SK-N-SH treated with all-trans-retinoic acid at 6 μM for 48 hours (cell line): ENCODE measurements around the gene DMBT1.

Source experiments
- ATAC-seq: fragments of 200-7000 bp; cut with Tn5 transposase; 3 replicates; pipeline ENCODE4 v1.9.1; 2020; ENCODE audit warnings: mild to moderate bottlenecking, moderate library complexity
- ARNTL ChIP-seq: fragments of 450-650 bp; formaldehyde crosslinking; IDR thresholded peaks from 2 replicates; pipeline ENCODE4 v1.5.0; 2020; ENCODE audit warnings: low read depth, mild to moderate bottlenecking, moderate library complexity, borderline replicate concordance
- BACH2 ChIP-seq: fragments of 250-450 bp; sonication (Bioruptor Pico); IDR thresholded peaks from 2 replicates; pipeline ENCODE4 v1.9.0; 2021; ENCODE audit warnings: mild to moderate bottlenecking, borderline replicate concordance
- CSDC2 ChIP-seq: fragments of 250-450 bp; sonication (Bioruptor Pico); IDR thresholded peaks from 2 replicates; pipeline ENCODE4 v1.5.0; 2020; ENCODE audit warnings: mild to moderate bottlenecking, moderate library complexity
- OSR1 ChIP-seq: fragments of 250-450 bp; sonication (Bioruptor Pico); IDR thresholded peaks from 2 replicates; pipeline ENCODE4 v1.8.0; 2022; ENCODE audit warnings: moderate library complexity, mild to moderate bottlenecking, inconsistent platforms
- PPARA ChIP-seq: fragments of 250-450 bp; sonication (Bioruptor Pico); IDR thresholded peaks from 2 replicates; pipeline ENCODE4 v1.5.0; 2020; ENCODE audit warnings: mild to moderate bottlenecking, borderline replicate concordance
- RARB ChIP-seq: fragments of 250-450 bp; sonication (Bioruptor Pico); IDR thresholded peaks from 2 replicates; pipeline ENCODE4 v1.8.0; 2021; ENCODE audit warnings: mild to moderate bottlenecking, moderate library complexity
- TCF4 ChIP-seq: fragments of 250-450 bp; sonication (Bioruptor Pico); IDR thresholded peaks from 2 replicates; pipeline ENCODE4 v1.8.0; 2021; ENCODE audit warnings: mild to moderate bottlenecking, moderate library complexity, borderline replicate concordance
- TOX ChIP-seq: fragments of 250-450 bp; sonication (Bioruptor Pico); IDR thresholded peaks from 2 replicates; pipeline ENCODE4 v1.8.0; 2021; ENCODE audit warnings: mild to moderate bottlenecking, moderate library complexity, borderline replicate concordance
- ZC3H10 ChIP-seq: fragments of 250-450 bp; sonication (Bioruptor Pico); IDR thresholded peaks from 2 replicates; pipeline ENCODE4 v1.5.1; 2021; ENCODE audit warnings: mild to moderate bottlenecking, moderate library complexity
- ZFP3 ChIP-seq: fragments of 250-450 bp; sonication (Bioruptor Pico); IDR thresholded peaks from 2 replicates; pipeline ENCODE4 v1.5.0; 2020; ENCODE audit warnings: mild to moderate bottlenecking, moderate library complexity
- ZFP30 ChIP-seq: fragments of 450-650 bp; formaldehyde crosslinking; IDR thresholded peaks from 2 replicates; pipeline ENCODE4 v1.5.0; 2022; ENCODE audit warnings: mild to moderate bottlenecking, moderate library complexity
- ZNF70 ChIP-seq: fragments of 450-650 bp; formaldehyde crosslinking; IDR thresholded peaks from 2 replicates; pipeline ENCODE4 v1.5.0; 2020; ENCODE audit warnings: mild to moderate bottlenecking, moderate library complexity
- ZNF8 ChIP-seq: fragments of 450-650 bp; formaldehyde crosslinking; IDR thresholded peaks from 2 replicates; pipeline ENCODE4 v1.5.0; 2020; ENCODE audit warnings: mild to moderate bottlenecking, moderate library complexity
- TF ChIP-seq, protein P1 (sequence below): fragments of 250-450 bp; sonication (Bioruptor Pico); IDR thresholded peaks from 2 replicates; pipeline ENCODE4 v1.5.0; 2020; ENCODE audit warnings: mild to moderate bottlenecking, moderate library complexity
- TF ChIP-seq, protein P2 (sequence below): fragments of 250-450 bp; sonication (Bioruptor Pico); IDR thresholded peaks from 2 replicates; pipeline ENCODE4 v1.5.1; 2020; ENCODE audit warnings: low read depth, mild to moderate bottlenecking, moderate library complexity
- TF ChIP-seq, protein P3 (sequence below): fragments of 250-450 bp; sonication (Bioruptor Pico); IDR thresholded peaks from 2 replicates; pipeline ENCODE4 v1.8.0; 2021; ENCODE audit warnings: low read depth, mild to moderate bottlenecking, moderate library complexity, borderline replicate concordance
- TF ChIP-seq, protein P4 (sequence below): fragments of 250-450 bp; sonication (Bioruptor Pico); IDR thresholded peaks from 2 replicates; pipeline ENCODE4 v1.5.1; 2021; ENCODE audit warnings: mild to moderate bottlenecking, moderate library complexity
- TF ChIP-seq, protein P5 (sequence below): fragments of 250-450 bp; sonication (Bioruptor Pico); IDR thresholded peaks from 2 replicates; pipeline ENCODE4 v1.8.0; 2020; ENCODE audit warnings: mild to moderate bottlenecking, moderate library complexity, borderline replicate concordance

The DMBT1 gene

DNA sequence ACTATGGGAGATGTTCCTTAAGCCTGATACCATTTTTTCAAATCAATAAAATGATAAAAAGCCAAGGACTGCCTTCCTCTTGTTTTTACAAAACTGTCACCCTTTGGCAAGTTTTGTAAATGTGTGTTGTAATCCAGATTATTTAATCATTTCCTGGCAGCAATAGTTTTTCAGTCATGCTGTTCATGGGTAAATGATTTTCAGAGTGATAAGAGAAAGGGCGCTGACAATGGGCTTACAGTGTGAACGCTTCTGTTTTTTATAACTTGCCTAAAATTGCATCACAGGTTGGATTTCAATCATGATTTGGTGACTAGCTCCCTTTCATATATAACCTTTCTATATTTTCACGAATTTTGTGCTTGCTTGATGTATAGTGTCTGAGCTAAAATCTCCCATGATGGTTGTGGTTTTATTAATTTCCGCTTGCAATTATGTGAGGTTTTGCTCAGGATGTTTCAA, 19.0 kb upstream of the DMBT1 start (continued):
- TF ChIP-seq, protein P1, sequence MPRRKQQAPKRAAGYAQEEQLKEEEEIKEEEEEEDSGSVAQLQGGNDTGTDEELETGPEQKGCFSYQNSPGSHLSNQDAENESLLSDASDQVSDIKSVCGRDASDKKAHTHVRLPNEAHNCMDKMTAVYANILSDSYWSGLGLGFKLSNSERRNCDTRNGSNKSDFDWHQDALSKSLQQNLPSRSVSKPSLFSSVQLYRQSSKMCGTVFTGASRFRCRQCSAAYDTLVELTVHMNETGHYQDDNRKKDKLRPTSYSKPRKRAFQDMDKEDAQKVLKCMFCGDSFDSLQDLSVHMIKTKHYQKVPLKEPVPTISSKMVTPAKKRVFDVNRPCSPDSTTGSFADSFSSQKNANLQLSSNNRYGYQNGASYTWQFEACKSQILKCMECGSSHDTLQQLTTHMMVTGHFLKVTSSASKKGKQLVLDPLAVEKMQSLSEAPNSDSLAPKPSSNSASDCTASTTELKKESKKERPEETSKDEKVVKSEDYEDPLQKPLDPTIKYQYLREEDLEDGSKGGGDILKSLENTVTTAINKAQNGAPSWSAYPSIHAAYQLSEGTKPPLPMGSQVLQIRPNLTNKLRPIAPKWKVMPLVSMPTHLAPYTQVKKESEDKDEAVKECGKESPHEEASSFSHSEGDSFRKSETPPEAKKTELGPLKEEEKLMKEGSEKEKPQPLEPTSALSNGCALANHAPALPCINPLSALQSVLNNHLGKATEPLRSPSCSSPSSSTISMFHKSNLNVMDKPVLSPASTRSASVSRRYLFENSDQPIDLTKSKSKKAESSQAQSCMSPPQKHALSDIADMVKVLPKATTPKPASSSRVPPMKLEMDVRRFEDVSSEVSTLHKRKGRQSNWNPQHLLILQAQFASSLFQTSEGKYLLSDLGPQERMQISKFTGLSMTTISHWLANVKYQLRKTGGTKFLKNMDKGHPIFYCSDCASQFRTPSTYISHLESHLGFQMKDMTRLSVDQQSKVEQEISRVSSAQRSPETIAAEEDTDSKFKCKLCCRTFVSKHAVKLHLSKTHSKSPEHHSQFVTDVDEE, result no peak

DNA sequence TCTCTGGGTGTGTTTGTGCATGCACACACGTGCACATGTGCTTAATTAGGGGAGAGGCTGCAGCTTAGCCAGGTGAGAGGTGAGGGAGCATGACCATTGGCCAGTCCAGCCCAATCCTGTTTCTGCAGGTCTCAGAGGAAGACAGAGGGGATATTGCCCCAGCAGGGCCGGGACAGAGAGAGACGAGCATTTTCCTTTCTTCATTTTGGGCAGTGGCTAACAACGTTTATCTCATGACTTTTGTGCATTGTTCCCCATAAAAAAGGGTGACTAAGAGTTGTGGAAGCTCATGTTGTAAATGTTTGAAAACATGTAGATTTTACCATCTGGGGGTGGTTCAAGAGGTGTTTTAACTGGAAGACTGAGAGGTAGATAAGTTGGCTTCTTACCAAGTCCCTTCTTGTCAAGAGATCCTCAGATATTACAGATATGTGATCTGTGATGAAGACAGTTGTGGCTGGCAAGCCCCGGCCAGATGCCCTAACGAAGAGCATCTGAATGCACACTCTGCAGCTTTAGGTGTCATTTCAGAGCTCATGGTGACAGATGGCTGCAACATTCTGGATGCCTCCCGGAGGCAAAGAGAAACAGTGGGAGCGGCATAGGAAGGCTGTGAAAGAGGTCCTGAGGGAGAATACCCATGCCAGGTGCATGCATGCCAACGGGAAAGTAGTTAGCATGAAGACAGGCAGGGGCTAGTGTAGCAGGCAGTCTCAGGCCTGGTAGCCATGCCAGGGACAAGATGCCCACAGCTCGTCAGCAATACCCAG, 16.7 kb upstream of the DMBT1 start:
- TF ChIP-seq TCF4 (CRISPR knock-in tag) (no peak), ZNF8 (no peak), TOX (no peak), CSDC2 (no peak), PPARA (no peak), ZC3H10 (CRISPR knock-in tag) (no peak), OSR1 (CRISPR knock-in tag) (no peak), ZFP3 (CRISPR knock-in tag) (no peak), ZNF70 (CRISPR knock-in tag) (no peak), RARB (CRISPR knock-in tag) (no peak)
- TF ChIP-seq, protein P1, result no peak
- TF ChIP-seq, protein P2, sequence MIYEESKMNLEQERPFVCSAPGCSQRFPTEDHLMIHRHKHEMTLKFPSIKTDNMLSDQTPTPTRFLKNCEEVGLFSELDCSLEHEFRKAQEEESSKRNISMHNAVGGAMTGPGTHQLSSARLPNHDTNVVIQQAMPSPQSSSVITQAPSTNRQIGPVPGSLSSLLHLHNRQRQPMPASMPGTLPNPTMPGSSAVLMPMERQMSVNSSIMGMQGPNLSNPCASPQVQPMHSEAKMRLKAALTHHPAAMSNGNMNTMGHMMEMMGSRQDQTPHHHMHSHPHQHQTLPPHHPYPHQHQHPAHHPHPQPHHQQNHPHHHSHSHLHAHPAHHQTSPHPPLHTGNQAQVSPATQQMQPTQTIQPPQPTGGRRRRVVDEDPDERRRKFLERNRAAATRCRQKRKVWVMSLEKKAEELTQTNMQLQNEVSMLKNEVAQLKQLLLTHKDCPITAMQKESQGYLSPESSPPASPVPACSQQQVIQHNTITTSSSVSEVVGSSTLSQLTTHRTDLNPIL (CRISPR knock-in tag), result no peak
- no peak for ATAC-seq

DNA sequence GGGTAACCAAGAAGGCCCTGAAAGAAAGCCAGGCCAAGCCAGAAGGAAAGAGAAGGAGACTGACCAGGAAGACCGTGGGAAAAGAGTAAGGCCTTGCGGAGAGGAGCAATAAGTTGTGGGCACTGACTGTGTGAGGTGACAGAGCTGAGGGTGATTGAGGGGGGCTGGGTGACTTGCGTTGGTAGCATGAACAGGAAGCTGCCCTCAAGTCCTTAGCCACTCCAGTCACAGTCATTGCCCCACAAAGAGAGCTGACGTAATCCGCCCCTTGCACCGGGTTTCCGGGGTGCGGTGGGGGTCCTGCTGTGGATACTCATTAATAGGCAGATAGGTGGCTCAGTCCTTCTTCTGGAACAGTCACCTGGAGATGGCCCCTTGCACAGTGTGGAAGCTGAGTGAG, 16.1 kb upstream of the DMBT1 start:
- ATAC-seq, result no peak
- TF ChIP-seq, protein P3, sequence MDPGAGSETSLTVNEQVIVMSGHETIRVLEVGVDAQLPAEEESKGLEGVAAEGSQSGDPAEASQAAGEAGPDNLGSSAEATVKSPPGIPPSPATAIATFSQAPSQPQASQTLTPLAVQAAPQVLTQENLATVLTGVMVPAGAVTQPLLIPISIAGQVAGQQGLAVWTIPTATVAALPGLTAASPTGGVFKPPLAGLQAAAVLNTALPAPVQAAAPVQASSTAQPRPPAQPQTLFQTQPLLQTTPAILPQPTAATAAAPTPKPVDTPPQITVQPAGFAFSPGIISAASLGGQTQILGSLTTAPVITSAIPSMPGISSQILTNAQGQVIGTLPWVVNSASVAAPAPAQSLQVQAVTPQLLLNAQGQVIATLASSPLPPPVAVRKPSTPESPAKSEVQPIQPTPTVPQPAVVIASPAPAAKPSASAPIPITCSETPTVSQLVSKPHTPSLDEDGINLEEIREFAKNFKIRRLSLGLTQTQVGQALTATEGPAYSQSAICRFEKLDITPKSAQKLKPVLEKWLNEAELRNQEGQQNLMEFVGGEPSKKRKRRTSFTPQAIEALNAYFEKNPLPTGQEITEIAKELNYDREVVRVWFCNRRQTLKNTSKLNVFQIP (CRISPR knock-in tag), result no peak
- TF ChIP-seq, protein P2 (CRISPR knock-in tag), result no peak
- no peak for TF ChIP-seq ZNF8
- TF ChIP-seq TOX, result no peak
- TF ChIP-seq, protein P4, sequence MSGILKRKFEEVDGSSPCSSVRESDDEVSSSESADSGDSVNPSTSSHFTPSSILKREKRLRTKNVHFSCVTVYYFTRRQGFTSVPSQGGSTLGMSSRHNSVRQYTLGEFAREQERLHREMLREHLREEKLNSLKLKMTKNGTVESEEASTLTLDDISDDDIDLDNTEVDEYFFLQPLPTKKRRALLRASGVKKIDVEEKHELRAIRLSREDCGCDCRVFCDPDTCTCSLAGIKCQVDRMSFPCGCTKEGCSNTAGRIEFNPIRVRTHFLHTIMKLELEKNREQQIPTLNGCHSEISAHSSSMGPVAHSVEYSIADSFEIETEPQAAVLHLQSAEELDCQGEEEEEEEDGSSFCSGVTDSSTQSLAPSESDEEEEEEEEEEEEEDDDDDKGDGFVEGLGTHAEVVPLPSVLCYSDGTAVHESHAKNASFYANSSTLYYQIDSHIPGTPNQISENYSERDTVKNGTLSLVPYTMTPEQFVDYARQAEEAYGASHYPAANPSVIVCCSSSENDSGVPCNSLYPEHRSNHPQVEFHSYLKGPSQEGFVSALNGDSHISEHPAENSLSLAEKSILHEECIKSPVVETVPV, result no peak
- TF ChIP-seq ARNTL (CRISPR knock-in tag), result no peak
- TF ChIP-seq ZFP3 (CRISPR knock-in tag), result no peak
- no peak for TF ChIP-seq BACH2 (CRISPR knock-in tag)
- TF ChIP-seq, protein P5, sequence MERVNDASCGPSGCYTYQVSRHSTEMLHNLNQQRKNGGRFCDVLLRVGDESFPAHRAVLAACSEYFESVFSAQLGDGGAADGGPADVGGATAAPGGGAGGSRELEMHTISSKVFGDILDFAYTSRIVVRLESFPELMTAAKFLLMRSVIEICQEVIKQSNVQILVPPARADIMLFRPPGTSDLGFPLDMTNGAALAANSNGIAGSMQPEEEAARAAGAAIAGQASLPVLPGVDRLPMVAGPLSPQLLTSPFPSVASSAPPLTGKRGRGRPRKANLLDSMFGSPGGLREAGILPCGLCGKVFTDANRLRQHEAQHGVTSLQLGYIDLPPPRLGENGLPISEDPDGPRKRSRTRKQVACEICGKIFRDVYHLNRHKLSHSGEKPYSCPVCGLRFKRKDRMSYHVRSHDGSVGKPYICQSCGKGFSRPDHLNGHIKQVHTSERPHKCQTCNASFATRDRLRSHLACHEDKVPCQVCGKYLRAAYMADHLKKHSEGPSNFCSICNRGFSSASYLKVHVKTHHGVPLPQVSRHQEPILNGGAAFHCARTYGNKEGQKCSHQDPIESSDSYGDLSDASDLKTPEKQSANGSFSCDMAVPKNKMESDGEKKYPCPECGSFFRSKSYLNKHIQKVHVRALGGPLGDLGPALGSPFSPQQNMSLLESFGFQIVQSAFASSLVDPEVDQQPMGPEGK (CRISPR knock-in tag), result no peak
- no peak for TF ChIP-seq CSDC2
- no peak for TF ChIP-seq ZFP30
- TF ChIP-seq TCF4 (CRISPR knock-in tag), result no peak
